RPMI7951 (cell line): ENCODE measurements around the gene EBLN2. TPM values are rescaled to one million over a fixed set of nuclear protein-coding genes. Genes with fewer than 3 reads are reported as not detected.
"Not testable (repeated sequence)": the region's sequence is repeated elsewhere in the genome, so short reads cannot be mapped to it uniquely, and the experiment has no call there.

Experiments
- DNase-seq: peaks from one replicate; pipeline ENCODE4 v3.0.0-alpha.2; 2012; ENCODE audit warnings: low read depth
- total RNA-seq: library from RNA; depleted of rRNA; stranded (reverse); fragments of >200 nt; shearing (Covaris generic); gene quantifications from 2 replicates; pipeline ENCODE4 v1.2.3, GENCODE V29; 2014

The EBLN2 gene
- total RNA-seq, 1 experiment from 2014 or later, result 2.5 TPM

DNA sequence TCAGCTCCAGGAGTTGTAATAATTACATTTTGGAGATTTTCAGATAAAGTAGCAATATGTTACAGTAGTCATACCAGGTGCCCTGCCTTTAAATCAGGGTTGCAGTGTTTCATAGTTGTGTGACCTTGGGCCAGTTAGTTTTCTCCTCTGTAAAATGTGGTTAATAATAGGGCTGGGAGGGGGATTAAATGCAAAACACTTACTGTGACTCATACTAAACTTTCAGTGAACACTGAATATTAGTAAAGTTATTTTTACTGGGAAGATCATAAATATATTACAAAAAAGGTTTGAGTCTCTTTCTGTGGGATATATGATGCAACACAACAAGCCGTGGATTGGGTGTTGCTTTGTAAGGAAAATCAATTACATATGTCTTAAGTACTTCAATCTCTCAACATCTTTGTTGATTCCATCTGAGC, 1.1 kb upstream of the EBLN2 start:
- DNase-seq, result no peak

DNA sequence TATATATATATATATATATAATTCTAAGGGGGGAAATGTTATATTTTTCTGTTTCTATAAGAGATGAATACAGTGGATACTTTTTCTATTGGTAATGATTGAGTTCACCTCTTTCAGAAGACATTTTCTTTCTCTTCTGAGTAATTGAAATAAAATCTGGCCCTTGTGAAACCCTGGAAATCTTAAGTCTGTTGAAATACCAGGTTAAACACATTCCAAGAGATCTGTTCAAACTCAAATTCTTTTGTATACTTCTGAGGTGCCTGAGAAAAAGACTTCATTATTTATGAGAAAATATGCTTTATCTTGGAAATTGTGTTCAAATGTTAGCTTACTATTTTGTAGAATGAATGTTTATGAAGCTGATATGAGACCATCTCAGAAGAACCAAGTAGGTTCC, 4.8 kb downstream of the EBLN2 start:
- not testable (repeated sequence) for DNase-seq

DNA sequence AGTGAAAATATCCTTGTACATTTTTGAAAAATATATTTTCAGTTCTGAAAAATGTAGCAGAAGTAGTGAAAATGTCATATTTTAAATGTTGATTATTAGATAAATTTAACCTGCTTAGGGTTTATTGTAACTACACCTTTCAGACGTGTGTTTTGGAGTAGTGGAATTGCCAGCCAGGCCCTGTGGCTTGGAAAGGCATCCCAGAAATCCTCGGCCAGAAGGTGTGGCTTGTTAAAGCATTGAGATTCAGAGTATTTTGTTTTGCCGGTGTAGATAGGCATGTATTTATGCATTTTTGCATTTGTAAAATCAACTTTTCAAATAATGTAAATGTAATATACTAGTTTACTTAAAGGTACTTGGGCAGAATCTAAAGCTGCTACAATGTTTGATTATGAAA, 7.0 kb downstream of the EBLN2 start:
- no peak for DNase-seq

DNA sequence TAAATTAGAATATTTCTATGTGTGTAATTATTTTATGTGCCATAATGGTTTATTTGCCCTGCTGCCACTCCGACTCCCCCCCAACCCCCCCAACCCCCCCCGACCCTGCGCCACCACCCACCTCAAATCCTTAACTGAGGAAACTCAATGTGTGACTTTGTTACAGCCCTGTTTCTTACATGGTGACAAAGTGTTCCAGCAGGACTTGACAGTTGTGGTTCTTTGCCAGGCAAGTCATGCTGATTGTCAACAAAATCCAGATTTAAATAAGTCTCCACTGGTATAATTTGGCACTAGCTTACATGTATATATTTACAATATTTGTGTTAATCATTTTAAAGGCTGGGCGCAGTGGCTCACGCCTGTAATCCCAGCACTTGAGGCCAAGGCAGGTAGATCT, 7.7 kb downstream of the EBLN2 start:
- no peak for DNase-seq

DNA sequence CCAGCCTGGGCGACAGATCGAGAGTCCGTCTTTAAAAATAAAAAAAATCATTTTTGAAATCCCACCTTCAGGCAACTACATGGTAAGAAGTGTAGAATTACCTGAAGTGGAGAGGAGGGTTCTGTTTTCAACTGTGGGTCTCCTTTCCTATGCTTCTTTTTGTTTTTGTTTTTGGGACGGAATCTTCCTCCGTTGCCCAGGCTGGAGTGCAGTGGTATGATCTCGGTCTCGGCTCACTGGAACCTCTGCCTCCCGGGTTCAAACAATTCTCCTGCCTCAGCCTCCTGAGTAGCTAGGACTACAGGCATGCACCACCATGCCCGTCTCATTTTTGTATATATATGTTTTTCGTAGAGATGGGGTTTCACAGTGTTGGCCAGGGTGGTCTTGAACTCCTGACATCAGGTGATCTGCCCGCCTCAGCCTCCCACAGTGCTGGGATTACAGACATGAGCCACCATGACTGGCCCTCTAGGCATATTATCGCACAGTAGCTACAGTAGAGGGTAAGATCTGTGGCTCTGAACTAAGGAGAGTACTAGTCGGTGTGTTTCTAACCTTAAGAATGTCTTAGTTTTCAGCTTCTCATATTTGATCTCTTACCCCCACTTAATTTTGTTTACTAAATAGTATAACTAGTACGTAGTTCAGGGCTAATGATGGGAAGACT, 8.5 kb downstream of the EBLN2 start:
- DNase-seq, result no peak

DNA sequence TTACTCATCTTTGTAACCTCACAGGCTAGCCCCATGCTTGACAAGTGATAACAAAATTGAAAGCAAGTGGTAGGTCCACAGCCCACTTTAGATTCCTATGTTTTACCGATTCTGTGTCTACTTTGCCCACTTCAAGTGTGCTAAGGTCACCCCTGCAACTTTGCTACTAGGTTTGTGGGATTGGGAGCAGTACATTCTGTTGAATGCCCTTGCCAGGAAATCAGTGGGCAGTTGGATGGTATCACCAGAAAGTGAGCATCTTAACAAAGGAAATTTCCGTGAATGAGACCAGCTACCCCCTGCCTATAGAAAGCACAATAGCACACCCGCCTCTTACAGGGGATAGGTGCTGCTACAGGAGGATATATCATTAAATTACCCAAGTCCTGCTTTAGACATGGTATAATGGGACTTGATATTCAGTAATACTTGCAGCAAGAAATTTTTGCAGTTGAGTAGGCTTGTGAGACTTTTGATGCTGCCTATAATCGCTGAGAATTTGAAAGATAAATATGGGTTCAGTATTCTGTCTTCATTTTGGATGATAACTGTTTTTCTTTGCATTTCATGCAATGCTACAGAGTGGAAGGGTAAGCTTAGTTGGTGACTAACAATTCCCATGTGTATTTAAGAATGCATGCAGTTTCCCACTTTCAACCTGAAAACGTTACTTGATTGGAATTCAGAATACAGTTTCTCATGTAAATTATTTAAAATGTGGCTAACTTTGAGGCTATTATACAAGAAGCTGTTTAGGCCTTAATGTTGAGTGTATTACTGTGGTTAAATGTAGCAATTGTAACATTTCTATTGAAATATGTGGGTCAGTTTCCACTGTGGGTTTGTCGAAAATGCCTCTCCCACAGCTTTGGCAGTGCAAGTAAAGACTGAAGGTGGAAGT, 9.5 kb downstream of the EBLN2 start:
- no peak for DNase-seq

DNA sequence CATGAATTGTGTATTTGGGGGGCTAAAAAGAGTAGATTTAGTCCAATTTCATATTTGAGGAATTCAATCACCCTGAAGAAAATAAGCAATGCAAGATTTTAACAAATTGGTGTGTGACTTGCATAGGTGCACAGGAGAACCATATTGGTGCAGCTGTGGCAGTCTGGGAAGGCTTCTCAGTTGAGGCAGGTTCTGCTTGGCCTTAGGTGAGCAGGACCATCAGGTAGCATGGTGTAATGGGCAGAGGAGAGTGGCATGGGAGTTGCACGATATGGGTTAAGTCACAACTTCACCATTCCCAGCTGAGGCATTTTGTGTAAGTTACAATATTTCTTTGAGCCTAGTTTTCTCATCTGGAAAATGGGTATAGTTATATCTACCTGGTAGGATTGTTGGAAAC, 10.5 kb downstream of the EBLN2 start:
- DNase-seq, result no peak

DNA sequence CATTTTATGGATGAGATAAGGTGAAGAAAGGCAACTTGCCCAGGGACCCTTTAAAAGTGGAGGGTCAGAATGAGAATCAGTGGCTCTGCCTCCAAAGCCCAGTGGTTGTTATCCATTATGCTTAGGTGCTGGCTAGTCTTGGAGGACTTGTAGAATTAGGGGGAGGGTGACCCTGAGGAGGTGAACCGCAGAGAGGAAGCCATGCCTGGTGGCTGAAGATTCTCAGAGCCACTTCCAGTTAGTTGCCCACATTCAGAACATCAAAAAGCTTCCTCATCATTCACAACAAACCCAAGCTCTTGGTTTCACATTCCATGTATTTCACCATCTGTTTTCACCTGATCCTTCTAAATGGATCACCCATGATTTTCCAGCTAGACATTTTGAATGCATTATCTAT, 11.2 kb downstream of the EBLN2 start:
- peak; percentile 24 for DNase-seq

DNA sequence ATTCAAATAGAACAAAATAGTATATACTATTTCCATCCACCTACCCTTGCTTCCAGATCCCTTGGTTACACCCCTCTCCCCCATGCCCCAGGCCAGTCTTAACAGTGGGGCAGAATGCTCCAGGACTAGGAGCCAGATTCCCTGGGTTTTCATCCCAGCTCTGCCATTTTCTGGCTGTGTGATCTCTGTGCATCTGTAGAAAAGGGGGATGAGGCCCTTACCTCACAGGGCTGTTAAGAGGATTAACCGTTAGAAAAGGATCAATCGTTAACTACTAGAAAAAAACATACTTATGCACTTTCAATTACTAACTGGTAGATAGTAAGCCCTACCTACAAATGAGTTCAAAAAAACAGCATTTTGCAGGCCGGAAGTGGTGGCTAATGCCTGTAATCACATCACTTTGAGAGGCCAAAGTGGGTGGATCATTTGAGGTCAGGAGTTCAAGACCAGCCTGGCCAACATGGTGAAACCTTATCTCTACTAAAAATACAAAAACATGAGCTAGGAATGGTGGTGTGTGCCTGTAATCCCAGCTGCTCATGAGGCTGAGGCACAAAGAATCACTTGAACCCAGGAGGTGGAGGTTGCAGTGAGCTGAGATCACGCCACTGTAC, 11.7 kb downstream of the EBLN2 start:
- DNase-seq, result peak; percentile 18

DNA sequence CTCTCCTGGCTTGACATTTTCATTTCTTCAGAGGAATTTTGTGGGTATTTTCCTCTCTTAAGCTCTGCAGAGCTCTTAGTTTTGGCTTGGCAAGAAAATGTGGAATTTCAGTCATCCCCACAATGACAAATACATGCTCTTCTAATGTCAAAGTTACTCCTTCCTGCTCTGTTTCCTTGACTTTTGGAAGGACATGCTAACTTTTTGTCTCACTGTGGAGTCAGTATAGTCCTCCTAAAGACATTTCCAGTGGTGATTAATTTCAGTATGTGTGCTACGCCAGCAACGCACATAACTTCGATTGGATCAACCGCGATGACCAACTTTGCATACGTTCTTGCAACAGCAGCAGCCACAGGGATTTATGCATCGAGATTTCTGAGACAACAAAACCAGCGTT, 13.3 kb downstream of the EBLN2 start:
- DNase-seq, result no peak

DNA sequence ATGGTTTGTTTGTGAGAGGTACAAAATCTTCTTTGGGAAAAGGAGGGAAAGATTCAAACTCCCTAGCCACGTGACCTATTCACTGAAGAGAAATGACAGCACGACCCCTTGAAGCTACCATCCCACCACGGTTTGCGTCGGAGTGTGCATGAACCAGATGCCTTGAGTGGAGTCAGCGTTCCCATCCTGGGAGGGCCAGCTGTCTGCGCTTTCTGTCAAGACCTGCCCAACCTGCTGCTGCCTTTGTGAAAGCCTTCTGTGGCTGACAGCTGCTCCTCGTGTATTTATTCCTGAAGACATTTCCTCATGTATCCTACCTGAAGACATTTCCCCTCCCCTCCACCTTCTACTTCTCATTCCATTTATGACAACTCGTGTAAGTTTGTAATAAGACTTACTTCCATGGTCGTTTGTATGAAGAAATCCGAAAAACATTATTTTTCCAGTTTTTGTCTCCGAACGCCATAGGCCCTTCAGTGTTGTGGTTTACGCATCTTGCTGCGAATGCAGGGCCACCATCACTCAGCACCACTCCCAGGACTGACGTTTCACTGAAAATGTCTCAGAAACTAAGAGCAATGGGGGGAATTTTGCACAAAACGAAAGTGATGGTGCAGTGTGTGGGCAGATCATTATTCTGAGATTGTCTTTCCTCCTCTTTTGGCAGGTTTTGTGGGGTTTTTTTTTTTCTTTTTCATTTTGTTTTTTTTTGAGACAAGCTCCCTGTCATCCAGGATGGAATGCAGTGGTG, 18.9 kb downstream of the EBLN2 start:
- DNase-seq, result no peak

DNA sequence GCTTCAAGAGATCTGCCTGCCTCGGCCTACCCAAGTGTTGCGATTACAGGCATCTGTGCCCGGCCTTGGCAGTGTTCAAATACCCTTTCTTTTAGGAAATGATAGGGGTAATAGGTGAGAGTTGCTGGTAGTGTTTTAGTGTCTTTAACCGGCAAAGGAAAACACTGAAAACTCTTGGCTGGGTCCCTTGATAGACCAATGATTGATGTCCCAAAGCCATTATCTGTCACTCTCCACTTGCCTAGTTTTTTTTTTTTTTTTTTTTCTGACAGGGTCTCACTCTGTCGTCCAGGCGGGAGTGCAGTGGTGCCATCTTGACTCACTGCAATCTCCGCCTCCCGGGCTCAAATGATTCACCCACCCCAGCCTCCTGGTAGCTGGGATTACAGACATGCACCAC, 19.7 kb downstream of the EBLN2 start:
- no peak for DNase-seq

DNA sequence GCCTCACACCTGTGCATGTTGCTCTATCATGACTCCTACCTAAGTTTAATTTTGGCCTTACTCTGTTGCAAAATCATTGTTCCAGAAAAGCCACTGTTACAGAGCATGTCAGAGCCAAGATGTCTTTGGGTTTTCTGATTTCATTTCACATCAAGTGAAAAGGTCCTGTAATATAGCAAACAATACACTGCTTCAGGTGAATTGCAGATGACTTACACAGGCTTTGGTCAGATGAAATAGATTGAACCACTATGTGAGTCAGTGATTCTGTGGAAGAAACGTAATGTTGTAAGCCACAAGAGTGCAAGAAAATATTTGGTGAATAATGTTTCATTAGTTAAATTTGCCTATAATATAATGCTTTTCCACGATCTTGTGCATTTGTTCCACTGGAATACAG, 22.7 kb downstream of the EBLN2 start:
- no peak for DNase-seq

DNA sequence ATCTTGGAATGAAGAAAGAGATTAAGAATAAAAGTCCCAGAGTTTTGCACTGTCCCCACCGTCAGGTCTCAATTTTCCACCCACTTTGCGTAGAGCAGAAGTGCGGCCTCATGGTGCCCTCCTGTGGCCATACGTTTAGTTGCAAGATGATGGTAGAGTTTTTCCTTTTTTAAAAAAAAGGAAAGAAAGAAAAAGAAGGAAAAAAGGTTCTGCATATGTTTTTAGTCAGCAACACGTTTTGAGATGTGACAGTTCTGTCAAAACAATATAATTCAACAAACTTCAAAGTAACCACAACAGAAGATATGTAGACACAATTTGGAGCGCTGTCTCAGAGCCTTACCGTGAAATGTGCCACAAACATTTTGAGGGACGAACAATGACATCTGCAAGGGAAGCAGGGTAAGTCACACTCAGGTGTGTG, 24.6 kb downstream of the EBLN2 start:
- DNase-seq, result peak; percentile 43

DNA sequence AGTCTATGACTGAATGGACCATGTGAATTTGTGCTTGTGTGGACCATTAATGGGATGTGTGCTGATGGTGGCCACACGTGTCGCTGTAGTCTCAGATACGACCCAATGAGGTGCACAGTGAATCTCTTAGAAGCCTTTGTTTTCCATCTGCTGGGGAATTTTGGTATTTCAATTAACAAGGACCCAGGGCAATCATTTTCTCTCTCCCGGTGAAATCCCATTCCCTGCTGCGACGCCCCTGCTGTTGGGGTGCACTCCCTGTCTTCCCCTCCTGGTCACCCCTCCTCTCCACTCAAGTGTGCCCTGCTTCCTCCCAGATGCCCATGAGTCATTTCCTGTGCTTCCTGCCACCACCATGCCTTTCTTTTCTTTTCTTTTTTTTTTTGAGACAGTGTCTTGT, 32.7 kb downstream of the EBLN2 start:
- DNase-seq, result peak; percentile 87

DNA sequence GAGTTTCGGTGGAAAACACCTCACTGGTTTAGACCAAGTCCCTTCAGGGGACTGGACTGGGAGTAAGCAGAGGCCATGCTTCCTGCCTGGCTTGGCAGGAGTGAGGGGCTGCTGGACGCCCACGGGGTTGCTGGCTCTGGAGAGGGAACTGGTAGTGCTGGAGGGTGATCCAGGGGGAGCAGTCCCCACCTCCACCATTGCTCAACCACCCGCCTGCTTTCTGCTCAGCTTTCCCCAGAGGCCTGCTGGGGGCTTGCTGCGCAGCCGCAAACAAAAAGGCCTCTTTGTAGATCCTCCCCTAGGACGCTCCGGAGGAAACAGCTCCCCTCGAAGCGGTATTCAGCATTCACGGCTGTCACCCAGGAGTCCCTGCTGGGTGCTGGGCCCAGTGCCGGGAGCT, 33.5 kb downstream of the EBLN2 start:
- DNase-seq, result no peak

DNA sequence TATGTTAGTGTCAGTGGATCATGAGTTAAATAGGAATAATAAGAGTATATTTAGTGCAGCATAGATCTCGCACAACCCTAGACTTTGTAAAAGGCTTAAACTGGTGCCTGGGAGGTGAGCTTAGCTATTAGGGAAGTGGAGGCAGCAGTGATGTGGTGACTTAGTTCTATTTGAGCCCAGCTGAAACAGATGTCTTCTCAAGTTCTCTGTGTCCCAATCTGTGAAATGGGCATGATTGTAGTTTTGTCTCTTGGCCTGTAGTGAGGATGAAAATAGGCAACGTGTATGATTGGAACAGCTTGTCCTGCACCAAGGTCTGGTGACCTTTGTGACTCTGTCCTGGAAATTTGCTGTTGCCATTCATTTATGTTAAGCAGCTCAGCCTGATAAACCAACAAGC, 34.7 kb downstream of the EBLN2 start:
- no peak for DNase-seq

DNA sequence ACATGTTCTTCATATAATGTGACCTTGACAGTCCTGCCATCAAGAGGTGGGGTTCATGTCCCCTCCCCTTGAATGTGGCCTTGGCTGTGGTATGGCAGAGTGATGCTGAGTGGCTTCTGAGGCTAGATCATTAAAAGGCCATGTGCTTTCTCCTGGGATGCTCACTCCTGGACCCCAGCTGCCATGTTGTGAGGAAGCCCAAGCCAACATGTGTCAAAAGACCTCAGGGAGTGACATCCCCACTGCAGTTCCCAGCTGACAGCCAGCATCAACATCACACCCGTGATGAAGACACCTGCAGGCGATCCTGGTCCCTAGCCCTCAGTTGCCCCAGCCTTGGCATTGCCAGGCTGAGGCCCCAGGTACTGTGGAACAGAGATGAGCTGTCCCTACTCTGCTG, 36.6 kb downstream of the EBLN2 start:
- no peak for DNase-seq

DNA sequence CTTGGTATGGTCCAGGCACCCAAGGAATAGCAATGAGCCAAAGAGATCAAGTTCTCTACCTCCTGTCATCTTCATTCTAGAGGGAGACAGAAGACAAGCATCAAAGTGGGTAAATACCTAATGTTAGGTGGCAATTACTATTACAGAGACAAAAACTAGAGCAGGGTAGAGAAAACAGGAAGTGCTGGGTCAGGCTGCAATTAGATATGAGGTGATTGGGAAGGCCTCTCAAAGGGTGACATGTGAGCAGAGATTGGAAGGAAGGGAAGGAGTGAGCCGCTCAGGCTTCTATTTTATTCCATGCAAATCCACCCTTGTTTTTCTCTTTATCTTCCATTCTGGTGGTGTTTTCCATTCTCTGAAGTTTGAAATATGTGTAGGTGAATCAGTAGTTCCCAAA, 37.4 kb downstream of the EBLN2 start:
- no peak for DNase-seq

DNA sequence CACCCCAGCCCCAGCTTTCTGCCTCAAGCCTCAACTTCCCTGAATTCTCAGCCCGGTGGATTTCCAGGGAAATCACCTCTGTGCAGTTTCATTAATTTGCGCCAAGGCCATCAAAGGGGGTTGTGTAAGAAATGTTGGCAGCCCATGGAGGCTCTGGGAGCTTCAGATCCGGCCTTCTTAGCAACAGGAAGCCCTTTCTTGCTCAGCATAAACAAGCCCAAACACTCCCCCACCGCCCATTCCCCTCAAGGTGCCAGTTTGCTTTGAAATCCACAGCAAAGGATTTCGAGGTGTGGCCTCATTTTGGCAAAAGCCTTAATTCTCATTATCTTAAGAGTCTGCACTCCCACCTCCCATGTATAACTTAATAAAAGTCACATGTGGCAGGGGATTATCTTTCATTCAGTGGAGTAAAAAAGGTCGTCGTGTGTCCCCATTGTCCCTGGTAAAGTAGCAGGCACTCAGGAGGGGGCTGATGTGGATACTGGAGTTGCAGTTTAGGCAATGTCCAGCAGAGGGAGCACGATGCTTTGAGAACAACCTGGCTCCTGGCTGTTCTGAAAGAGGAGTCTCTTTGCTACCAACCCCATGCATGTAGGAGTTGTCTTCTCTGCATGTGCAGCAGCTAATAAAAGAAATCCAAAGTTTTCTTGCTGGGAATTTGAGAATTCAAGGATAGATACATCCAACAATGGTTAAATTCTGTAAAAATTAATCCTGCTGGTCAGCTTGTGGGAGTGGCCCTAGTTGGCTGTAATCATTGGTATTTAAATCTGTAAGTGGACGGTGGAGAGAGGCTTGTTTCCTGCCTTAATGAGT, 39.5 kb downstream of the EBLN2 start:
- peak; percentile 69 for DNase-seq

DNA sequence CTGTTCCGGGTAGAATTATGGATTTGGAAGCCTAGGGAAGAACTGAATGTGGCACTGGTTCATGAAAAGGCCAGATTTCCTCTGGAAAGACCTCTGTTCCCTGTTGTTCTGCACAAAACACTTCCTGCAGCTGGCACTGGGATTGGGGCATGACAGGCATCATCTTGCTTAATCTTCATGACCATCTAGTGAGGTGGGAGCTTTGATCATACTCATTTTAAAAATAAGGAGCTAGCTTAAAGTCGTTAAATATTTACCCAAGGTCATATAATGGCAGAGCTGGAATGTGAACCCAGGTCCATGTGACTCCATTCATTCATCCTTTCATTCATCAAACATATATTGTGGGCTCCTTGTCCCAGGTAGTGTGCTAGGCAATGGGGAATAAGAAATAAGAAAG, 40.4 kb downstream of the EBLN2 start:
- no peak for DNase-seq
